NB4 (cell line): ENCODE measurements around the gene OVOL3.

Source experiments
- MAX ChIP-seq: IDR thresholded peaks from 2 replicates; pipeline ENCODE4 v1.6.1; 2011; ENCODE audit warnings: low read depth, low read length
- POLR2A ChIP-seq: IDR thresholded peaks from 2 replicates; pipeline ENCODE4 v1.6.1; 2011; ENCODE audit warnings: mild to moderate bottlenecking; ENCODE audit not compliant: insufficient read length; ENCODE audit errors: extremely low read depth
- TF ChIP-seq, protein P1 (sequence below): IDR thresholded peaks from one replicate; pipeline ENCODE4 v1.5.1; 2012; ENCODE audit warnings: low read depth, low read length

GRCh38 chr19:36144624-36145023 is 33.7 kb downstream of the OVOL3 start:
- TF ChIP-seq, protein P1, sequence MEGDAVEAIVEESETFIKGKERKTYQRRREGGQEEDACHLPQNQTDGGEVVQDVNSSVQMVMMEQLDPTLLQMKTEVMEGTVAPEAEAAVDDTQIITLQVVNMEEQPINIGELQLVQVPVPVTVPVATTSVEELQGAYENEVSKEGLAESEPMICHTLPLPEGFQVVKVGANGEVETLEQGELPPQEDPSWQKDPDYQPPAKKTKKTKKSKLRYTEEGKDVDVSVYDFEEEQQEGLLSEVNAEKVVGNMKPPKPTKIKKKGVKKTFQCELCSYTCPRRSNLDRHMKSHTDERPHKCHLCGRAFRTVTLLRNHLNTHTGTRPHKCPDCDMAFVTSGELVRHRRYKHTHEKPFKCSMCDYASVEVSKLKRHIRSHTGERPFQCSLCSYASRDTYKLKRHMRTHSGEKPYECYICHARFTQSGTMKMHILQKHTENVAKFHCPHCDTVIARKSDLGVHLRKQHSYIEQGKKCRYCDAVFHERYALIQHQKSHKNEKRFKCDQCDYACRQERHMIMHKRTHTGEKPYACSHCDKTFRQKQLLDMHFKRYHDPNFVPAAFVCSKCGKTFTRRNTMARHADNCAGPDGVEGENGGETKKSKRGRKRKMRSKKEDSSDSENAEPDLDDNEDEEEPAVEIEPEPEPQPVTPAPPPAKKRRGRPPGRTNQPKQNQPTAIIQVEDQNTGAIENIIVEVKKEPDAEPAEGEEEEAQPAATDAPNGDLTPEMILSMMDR: no peak
- no peak for TF ChIP-seq MAX
- no peak for TF ChIP-seq POLR2A
